Fibroblast of lung (primary cell): ENCODE measurements around the gene PRODH2. TPM values are rescaled to one million over a fixed set of nuclear protein-coding genes. Genes with fewer than 3 reads are reported as not detected.
A peak's percentile ranks its signal among the peaks of the same experiment; 100 is the strongest.
"Not testable (repeated sequence)": the region's sequence is repeated elsewhere in the genome, so short reads cannot be mapped to it uniquely, and the experiment has no call there.

Source experiments
- DNase-seq, 2 donors: peaks; one replicate each; pipeline versions ENCODE4 v3.0.0 to v3.0.0-alpha.2; 2010; ENCODE audit warnings: low read depth in 2 of 2
- H2AFZ ChIP-seq: 2 replicates; pipeline ENCODE4 v1.5.1; 2012; ENCODE audit warnings: low read length, control low read depth, inconsistent platforms
- H3K27ac ChIP-seq: 2 replicates; pipeline ENCODE4 v1.5.1; 2011; ENCODE audit warnings: low read length, control low read depth; ENCODE audit not compliant: insufficient read depth
- H3K27me3 ChIP-seq: 2 replicates; pipeline ENCODE4 v1.5.1; 2011; ENCODE audit warnings: mild to moderate bottlenecking, low read length; ENCODE audit not compliant: control insufficient read depth, insufficient read depth
- H3K36me3 ChIP-seq: 2 replicates; pipeline ENCODE4 v1.5.1; 2011; ENCODE audit warnings: low read length; ENCODE audit not compliant: control insufficient read depth, insufficient read depth
- H3K4me1 ChIP-seq: 2 replicates; pipeline ENCODE4 v1.5.1; 2011; ENCODE audit warnings: low read length; ENCODE audit not compliant: control insufficient read depth, insufficient read depth; ENCODE audit errors: extremely low read depth
- H3K4me2 ChIP-seq: 2 replicates; pipeline ENCODE4 v1.5.1; 2011; ENCODE audit warnings: low read length, control low read depth; ENCODE audit not compliant: insufficient read depth; ENCODE audit errors: extremely low read depth
- H3K4me3 ChIP-seq, 4 experiments: fragments of 200-600 bp in 1 of 4; sonication (generic) in 1 of 4; replicated peaks in 1 of 4; 2 replicates each; pipeline ENCODE4 v1.5.1; 2011 to 2016; ENCODE audit warnings: low read length in 4 of 4, low read depth in 3 of 4, mild to moderate bottlenecking in 3 of 4, control low read depth in 2 of 4, inconsistent platforms in 1 of 4, mixed read lengths in 1 of 4; ENCODE audit not compliant: insufficient read depth in 1 of 4; ENCODE audit errors: control extremely low read depth in 1 of 4
- H3K79me2 ChIP-seq: 2 replicates; pipeline ENCODE4 v1.5.1; 2012; ENCODE audit warnings: mild to moderate bottlenecking, low read length, inconsistent platforms; ENCODE audit not compliant: control insufficient read depth, insufficient read depth
- H3K9ac ChIP-seq: 2 replicates; pipeline ENCODE4 v1.5.1; 2011; ENCODE audit warnings: mild to moderate bottlenecking, low read length, control low read depth; ENCODE audit not compliant: insufficient read depth
- H3K9me3 ChIP-seq: 2 replicates; pipeline ENCODE4 v1.5.1; 2012; ENCODE audit warnings: low read depth, low read length; ENCODE audit not compliant: control insufficient read depth, insufficient read depth
- H4K20me1 ChIP-seq: 2 replicates; pipeline ENCODE4 v1.5.1; 2011; ENCODE audit warnings: low read length; ENCODE audit not compliant: control insufficient read depth, insufficient read depth; ENCODE audit errors: extremely low read depth
- EZH2 ChIP-seq: IDR thresholded peaks from 2 replicates; pipeline ENCODE4 v1.5.1; 2012; ENCODE audit warnings: low read length, control low read depth, mild to moderate bottlenecking; ENCODE audit errors: missing control alignments
- polyA plus RNA-seq, 2 donors: library from polyadenylated mRNA; depleted of rRNA in 1 of 2; stranded (reverse) in 1 of 2; unstranded in 1 of 2; fragments of >200 nt; gene quantifications; 2 replicates each; pipeline ENCODE4 v1.2.1, GENCODE V29; 2011 to 2012; ENCODE audit warnings: missing spikeins in 1 of 2
- total RNA-seq: library from RNA; depleted of rRNA; stranded (reverse); fragments of >200 nt; gene quantifications from 2 replicates; pipeline ENCODE4 v1.2.1, GENCODE V29; 2014
- TF ChIP-seq, protein P1 (sequence below), 2 donors: IDR thresholded peaks in 1 of 2; conservative IDR thresholded peaks in 1 of 2; 1 replicate in 1 of 2; 2 replicates in 1 of 2; pipeline ENCODE4 v1.5.1; 2011 to 2012; ENCODE audit warnings: low read length in 2 of 2, control low read depth in 1 of 2, inconsistent platforms in 1 of 2, low read depth in 1 of 2, mild to moderate bottlenecking in 1 of 2

Gene PRODH2
- total and polyA plus RNA-seq, 2 donors (not counting 1 experiment from before 2014, with no cell fraction given): not detected

DNA sequence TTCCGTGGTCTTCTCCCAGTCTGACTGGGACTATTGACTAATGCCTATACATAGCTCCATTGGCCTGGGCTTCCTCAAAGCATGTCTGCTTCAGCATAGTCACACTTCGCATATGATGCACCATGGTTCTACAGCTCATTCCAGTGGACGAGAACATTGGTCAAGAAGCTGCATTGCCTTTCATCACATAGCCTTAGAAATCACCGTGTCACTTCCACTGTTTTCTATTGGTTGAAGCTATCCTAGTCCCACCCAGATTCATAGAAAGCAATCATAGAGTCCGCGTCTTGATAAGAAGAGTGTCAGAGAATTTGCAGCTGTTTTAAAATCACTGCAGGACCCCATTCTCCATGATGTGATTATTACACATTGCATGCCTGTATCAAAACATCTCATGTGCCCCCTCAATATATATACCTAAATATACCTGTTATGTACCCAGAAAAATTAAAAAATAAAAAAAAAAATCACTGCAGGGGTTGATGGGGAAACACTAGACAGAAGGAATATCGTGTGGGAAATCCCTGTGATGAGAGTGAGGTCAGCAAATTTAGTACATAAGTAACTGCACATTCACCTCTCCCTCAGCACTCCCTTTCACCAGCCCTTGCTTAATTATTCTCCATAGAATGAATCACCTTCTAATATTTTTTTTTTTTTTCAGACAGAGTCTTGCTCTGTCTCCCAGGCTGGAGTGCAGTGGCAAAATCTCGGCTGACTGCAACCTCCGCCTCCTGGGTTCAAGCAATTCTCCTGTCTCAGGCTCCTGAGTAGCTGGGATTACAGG is 39.4 kb downstream of the PRODH2 start:
- H3K9ac ChIP-seq: no peak overlapping the region
- DNase-seq: peak; percentile 17 to 42
- no peaks in the 10 kb centered on the region for H3K9me3 ChIP-seq
- H3K4me3 ChIP-seq: no peak overlapping the region
- peaks cover 3% of the 10 kb centered on the region for H3K79me2 ChIP-seq
- no peaks in the 10 kb centered on the region for H4K20me1 ChIP-seq
- H3K4me1 ChIP-seq: peaks cover 4% of the 10 kb centered on the region
- TF ChIP-seq, protein P1, sequence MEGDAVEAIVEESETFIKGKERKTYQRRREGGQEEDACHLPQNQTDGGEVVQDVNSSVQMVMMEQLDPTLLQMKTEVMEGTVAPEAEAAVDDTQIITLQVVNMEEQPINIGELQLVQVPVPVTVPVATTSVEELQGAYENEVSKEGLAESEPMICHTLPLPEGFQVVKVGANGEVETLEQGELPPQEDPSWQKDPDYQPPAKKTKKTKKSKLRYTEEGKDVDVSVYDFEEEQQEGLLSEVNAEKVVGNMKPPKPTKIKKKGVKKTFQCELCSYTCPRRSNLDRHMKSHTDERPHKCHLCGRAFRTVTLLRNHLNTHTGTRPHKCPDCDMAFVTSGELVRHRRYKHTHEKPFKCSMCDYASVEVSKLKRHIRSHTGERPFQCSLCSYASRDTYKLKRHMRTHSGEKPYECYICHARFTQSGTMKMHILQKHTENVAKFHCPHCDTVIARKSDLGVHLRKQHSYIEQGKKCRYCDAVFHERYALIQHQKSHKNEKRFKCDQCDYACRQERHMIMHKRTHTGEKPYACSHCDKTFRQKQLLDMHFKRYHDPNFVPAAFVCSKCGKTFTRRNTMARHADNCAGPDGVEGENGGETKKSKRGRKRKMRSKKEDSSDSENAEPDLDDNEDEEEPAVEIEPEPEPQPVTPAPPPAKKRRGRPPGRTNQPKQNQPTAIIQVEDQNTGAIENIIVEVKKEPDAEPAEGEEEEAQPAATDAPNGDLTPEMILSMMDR (conservative IDR thresholded peaks at IDR 0.05 in 1 of 2, IDR thresholded peaks at IDR 0.05 in 1 of 2; ENCODE audit: low read depth in 1 of 2, low read length in 2 of 2): no peak
- TF ChIP-seq EZH2: no peak
- peaks cover 2% of the 10 kb centered on the region for H3K36me3 ChIP-seq
- H2AFZ ChIP-seq: no peak overlapping the region
- H3K27ac ChIP-seq: no peak overlapping the region
- H3K27me3 ChIP-seq: no peaks in the 10 kb centered on the region
- H3K4me2 ChIP-seq: no peak overlapping the region

DNA sequence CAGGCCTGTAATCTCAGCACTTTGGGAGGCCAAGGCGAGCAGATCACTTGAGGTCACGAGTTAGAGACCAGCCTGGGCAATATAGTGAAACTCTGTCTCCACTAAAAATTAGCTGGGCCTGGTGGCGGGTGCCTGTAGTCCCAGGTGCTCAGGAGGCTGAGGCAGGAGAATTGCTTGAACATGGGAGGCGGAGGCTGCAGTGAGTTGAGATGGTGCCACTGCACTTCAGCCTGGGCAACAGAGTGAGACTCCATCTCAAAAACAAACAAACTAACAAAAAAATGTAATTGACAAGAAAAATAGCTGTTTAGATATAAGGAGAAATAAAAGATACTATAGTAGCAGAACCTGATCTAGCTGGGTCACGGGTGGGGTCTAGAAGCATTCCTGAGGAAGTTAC is 40.3 kb downstream of the PRODH2 start:
- H3K27me3 ChIP-seq, H4K20me1 ChIP-seq, H3K36me3 ChIP-seq, DNase-seq, H2AFZ ChIP-seq, H3K4me2 ChIP-seq, H3K9ac ChIP-seq, H3K4me1 ChIP-seq, H3K79me2 ChIP-seq, H3K27ac ChIP-seq, H3K4me3 ChIP-seq, H3K9me3 ChIP-seq: not testable (repeated sequence)

DNA sequence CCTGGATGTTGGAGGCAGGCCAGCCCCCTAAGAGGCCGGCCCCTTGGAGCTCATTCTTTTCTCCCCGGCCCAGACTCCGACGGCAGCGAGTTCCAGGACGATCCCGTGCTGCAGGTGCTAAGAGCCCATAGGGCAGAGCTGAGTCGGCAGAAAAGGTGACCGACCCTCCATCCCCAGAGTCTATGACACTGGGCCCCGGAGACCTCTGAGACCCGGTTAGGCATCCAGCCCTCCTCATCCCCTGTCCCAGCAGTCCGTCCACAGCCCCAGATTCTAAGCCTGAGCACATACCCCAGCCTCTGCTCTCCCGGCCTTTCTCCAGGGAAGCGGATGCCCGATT is 44.6 kb downstream of the PRODH2 start:
- Histone ChIP-seq H4K20me1 (no peaks in the 10 kb centered on the region), H3K4me1 (no peaks in the 10 kb centered on the region), H3K9me3 (no peaks in the 10 kb centered on the region), H2AFZ (no peak overlapping the region), H3K27me3 (no peaks in the 10 kb centered on the region), H3K27ac (no peak overlapping the region), H3K36me3 (peaks cover 11% of the 10 kb centered on the region), H3K4me2 (no peak overlapping the region), H3K4me3 (no peak overlapping the region), H3K79me2 (no peaks in the 10 kb centered on the region), H3K9ac (no peak overlapping the region)
- TF ChIP-seq EZH2: no peak
- TF ChIP-seq, protein P1 (conservative IDR thresholded peaks at IDR 0.05 in 1 of 2, IDR thresholded peaks at IDR 0.05 in 1 of 2; ENCODE audit: low read depth in 1 of 2, low read length in 2 of 2): no peak
- no peak for DNase-seq
